ENCODE results near the gene RND3.

The RND3 gene

DNA sequence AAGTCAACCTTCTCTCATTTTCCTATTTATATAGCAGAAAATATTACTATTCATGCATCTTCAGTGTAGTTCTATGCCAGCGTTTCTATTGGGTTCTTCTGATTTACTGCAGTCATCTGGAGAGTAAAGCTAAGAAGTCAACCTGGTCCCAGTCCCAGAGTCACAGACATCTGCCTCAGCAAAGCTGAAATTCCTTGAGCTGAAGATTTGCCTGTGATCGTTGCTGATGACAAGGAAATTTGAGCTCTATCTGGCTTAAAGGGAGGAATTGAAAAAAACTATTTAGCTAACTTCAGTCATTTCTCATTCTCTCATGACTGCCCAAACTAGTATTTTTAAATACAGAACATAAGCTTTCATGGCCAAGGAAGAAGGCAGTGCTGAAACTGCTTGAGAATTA is 45.7 kb downstream of the RND3 start:
- no peak for TF ChIP-seq CTCF (IDR thresholded peaks at IDR 0.05; ENCODE audit: low read depth, low read length)
- DNase-seq (ENCODE audit: extremely low read depth, low read depth), result no peak

- DNase-seq (ENCODE audit: extremely low read depth, low read depth), result no peak
- no peak for TF ChIP-seq CTCF (IDR thresholded peaks at IDR 0.05; ENCODE audit: low read depth, low read length)
Observed at GRCh38 chr2:150441226-150441625, 46.2 kb downstream of the RND3 start.

- no peak for DNase-seq (ENCODE audit: extremely low read depth, low read depth)
- no peak for TF ChIP-seq CTCF (IDR thresholded peaks at IDR 0.05; ENCODE audit: low read depth, low read length)
Observed at GRCh38 chr2:150438654-150439053, 48.8 kb downstream of the RND3 start.

DNA sequence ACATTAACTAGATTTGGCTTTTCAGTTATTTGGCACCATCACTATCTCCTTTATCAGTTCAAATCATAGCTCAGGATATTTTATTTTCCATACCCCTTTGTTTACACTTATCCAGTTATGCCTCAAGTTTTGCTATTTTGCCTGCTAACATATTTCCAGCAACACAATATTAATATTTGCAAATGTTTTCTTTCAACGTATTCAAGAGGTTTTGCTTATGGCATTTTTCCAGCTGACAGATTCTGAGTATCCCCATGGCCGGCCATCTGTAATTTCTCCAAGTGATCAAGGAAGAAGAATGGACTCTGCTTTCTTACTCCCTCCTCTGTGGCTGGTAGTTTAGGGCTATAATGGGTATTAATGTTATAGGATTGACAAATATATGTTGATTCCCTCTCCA is 49.4 kb downstream of the RND3 start:
- TF ChIP-seq CTCF (IDR thresholded peaks at IDR 0.05; ENCODE audit: low read depth, low read length), result no peak
- no peak for DNase-seq (ENCODE audit: extremely low read depth, low read depth)

DNA sequence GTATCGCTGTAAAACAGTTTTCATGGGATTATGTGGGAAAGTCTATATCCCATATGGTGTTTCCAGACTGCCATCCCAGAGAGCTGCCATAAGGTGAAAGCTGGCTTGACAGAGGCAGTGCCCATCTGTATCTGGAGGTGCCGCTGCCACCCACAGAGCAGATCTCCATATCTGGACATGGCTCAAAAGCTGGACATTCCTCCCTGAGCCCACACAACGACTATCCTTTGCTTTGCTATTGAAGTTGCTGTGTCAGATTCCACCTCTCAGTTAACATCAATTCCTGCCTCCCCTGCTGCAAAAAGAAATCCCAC is 55.2 kb downstream of the RND3 start:
- DNase-seq (ENCODE audit: extremely low read depth, low read depth), result no peak

DNA sequence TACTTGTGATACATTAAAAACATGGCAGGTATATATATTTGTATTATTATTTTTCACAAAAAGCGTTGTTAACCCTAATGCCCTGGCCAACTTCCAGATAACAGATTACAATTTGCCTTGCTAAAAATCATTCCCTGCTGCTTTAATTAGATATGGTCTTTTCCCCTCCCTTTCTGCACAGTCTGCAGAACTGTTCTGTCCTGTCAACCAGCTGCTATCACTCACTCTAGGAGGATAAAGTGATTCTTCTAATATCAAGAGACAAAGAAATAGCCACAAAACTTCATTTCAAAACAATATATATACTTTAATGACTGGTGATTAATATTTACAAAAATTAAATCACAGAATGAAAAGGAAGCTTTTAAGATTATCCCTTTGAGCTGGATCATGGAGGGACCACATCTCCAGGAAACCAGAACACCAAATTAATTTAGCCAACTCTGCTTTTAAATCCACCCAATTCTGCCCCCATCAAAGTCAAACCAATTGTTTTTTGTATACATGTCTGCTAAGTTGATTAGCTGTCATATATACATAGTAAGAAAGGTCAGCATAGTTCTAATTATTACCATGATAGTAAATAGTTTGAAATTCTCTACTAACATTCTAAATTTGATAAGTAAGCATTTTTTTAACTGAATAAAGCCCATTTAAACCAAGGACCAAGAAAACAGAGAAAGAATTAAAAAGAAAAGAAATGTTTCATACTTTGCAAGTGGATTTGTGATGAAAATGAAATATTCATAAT is 55.7 kb downstream of the RND3 start:
- no peak for DNase-seq (ENCODE audit: extremely low read depth, low read depth)
- TF ChIP-seq CTCF (IDR thresholded peaks at IDR 0.05; ENCODE audit: low read depth, low read length), result no peak

More for the DNA sequence above, 55.2 kb downstream of the RND3 start:
- no peak for TF ChIP-seq CTCF (IDR thresholded peaks at IDR 0.05; ENCODE audit: low read depth, low read length)

- no peak for DNase-seq (ENCODE audit: extremely low read depth, low read depth)
- no peak for TF ChIP-seq CTCF (IDR thresholded peaks at IDR 0.05; ENCODE audit: low read depth, low read length)
Observed at GRCh38 chr2:150429384-150429961, 58.0 kb downstream of the RND3 start.

Data from AG09319 (cell line).